ENCODE measurements around the gene PHF19.

Gene PHF19

DNA sequence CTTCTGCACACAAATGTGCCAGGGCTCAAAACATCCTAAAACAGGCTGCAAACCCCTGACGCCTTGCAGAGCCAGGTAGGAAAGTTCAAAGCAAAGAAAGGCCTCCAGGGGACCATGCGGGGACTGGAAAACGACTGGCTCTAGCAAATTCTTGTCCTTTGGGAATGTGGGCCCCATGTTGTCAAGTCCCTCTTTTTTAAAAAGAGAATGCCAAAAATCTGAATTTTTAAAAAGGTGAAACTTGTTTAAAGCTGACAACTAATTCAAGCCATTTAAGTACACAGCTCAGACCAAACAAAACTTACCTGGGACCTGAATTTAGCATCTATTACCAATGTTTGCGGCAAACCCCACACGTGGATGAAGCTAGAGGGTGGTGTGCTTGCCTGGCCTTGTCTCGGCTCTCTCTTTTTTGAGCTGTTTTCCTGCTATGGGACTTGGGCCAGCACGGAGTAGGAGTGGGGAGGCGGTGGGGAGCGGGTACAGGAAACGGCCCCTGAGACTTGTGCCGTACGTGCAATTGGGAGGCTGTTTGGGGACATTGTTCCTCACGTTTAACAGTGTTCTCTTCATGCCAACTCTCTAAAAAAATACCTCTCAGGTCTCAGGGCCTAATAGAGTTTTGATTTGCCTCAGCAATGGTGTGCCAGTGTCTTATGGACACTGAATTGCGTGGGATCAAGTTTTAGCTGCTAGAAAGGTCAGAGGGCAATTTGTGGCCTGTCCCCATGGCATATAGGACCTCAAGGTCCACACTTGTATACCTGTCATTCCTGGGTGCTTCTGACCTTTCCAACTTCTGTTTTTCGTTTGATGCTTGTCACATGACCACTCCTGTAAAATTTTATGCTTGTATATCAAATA is 15.1 kb upstream of the PHF19 start:
- no peak for DNase-seq

DNA sequence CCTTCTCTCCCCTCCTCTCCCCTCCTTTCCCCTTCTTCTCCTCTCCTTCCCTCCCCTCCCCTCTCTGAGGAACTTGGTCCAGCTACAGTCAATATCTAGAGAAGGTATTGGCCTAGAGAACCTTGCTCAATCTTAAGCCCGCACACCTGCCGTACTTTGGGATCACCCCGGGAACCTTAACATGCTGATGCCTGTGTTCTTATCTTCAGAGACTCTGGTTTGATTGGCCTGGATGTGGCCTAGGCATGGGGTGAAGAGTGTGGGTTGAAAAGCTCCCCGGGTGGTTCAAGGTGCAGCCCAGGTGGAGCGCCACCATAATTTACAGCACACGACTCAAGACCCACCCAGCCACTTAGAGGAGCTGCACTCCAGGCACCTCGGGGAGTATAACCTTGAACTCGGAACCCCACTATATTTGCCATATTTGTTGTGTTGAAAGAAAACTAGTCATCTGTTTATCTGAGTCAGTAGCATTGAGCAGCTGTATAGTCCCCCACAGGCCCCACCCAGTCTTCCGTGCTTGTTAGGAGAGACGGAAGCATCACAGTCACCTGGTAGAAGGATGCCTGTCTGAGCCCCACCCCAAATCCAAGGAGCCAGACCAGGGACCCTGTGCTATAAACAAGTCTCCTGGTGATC is 14.4 kb upstream of the PHF19 start:
- peak; percentile 80 for DNase-seq

- no peak for DNase-seq
Measured at GRCh38 chr9:120890320-120891244, 13.6 kb upstream of the PHF19 start.

GRCh38 chr9:120889606-120890271 is 12.8 kb upstream of the PHF19 start:
- DNase-seq: no peak

DNA sequence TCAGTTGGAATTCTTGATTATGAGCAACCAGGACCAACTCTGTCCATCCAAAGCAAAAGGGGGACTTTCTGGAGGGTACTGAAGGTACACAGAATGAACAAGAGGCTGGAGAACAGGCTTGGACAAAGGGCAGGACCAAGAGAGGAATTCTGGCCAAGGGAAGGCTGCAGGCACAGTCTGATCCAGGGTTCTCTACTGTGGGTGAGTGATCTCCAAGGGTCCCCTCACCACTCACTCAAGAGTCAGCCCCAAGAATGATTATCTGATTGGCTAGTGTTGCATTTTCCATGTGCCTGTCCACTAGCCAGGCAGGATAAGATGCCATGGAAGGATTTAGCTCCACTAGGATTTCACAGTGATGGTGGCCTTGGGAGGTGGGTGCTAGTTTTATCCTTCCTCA is 11.6 kb upstream of the PHF19 start:
- no peak for DNase-seq

DNA sequence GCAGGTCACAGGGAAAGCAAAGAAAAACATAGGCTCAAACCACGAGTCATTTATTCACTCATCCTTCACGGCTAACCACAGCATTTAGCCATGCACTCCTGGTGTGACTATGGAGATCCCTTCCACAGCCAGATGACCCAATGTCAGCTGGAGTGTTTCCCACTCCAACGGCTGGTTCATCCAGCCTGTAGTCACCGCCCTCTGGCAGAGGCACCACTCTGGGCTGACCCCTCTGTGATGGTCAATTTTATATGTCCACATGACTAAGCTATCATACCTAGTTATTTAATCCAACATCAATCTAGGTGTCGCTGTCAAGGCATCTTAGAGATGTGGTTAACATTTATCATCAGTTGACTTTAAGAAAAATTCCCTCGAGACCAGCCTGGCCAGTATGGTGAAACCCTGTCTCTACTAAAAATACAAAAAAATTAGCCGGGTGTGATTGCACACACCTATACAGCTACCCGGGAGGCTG is 9.5 kb upstream of the PHF19 start:
- peak; percentile 58 for DNase-seq

- no peak for DNase-seq
Measured at GRCh38 chr9:120885958-120886357, 9.0 kb upstream of the PHF19 start.

DNA sequence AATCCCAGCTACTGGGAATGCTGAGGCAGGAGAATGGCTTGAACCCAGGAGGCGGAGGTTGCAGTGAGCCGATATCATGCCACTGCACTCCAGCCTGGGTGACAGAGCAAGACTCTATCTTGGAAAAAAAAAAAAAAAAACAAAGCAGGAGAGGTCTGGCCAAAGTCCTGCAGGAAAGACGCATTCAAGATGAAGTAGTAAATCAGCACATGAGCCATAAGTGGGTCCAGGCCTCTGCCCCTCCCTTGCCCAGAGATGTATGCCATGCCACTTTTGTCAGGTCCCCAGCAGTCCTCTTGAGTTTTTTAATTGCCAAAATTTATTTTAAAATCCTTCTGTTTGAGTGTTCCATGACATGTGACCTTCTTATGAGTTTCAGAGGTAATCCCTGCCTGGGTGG is 8.5 kb upstream of the PHF19 start:
- DNase-seq: no peak

- no peak for DNase-seq
Measured at GRCh38 chr9:120883608-120883996, 6.6 kb upstream of the PHF19 start.

DNA sequence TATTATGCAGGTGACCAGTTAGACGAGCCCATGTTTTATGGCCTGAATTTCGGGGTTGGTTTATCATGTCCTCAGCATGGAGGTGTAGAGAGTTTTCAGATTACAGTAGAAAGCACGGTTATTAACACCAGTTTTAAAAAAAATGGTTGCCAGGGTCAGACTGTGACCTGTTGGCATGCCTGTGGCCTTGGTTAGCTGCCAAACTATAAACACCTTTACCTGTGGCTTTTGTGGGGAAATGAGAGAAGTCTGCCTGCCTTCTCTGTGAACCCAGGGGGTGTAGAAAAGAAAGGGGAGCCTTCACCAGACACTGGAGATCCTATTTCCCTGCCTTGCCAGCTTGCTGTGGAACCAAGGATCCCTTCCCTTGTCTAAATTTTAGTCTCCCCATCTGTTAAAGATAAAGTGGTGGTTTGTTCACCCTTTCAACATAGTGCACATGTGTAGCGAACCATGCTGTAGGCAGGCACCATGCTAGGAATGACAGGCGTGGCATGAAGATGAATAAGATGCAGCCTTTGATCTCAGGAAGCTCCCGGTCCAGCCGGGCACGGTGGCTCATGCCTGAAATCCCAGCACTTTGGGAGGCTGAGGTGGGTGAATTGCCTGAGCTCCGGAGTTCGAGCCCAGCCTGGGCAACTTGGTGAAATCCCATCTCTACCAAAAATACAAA is 6.1 kb upstream of the PHF19 start:
- no peak for DNase-seq

DNA sequence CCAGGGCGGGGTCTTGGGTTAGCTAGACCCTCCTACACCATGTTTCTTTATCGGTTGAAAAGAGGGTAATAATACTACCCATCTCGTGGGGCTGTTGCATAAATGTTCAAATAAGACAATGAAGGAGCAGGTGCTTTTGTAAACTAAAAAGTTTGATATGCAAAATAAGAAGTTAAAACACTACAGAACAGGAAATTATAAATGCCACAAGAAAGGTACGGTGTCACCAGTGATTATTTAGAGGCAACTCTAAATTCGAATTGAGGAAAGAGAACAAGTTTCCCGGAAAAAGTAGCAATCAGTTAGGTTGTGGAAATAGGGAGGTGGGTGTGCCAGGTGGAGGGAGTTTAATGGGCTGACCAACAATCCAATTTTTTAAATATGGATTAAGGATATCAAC is 2.5 kb upstream of the PHF19 start:
- no peak for DNase-seq

- DNase-seq: no peak
Measured at GRCh38 chr9:120878188-120879130, 1.5 kb upstream of the PHF19 start.

DNA sequence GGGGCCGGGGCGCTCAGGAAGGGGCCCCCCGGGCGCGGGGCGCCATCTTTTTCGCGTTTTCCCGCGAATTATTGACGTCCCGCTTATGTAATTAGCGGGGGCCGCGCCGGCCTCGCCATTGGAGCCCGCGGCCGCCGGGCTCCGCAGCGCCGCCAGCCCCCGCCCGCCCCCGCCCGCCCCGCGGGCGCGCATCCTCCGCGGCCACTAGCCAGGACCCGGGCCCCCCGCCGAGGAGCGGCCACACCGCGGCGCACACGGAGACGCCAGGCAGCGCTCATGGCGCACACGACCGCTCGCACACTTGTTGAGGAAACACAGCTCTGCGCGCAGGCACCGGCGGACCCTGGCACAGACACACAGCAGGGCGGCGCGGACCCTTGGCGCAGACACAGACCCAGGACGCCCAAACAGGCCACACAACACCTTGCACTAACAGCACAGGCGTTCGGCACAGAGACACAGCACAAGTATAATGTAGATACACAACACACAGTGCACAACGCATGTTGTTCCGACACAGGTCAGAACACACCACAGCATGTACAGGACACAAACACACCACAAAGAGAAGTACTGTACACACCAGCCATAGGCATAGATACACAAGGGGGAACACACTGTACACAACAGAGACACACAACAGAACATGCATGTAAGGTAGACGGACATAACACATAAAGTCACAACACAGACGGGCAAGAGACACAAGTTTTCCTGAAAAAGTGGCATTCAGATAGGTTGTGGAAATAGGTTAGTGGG is 467 bp upstream of the PHF19 start:
- DNase-seq: peak; percentile 57

GRCh38 chr9:120875954-120876841 is 790 bp downstream of the PHF19 start:
- DNase-seq: peak; percentile 94

GRCh38 chr9:120875643-120875953 is 1.4 kb downstream of the PHF19 start:
- no peak for DNase-seq

DNA sequence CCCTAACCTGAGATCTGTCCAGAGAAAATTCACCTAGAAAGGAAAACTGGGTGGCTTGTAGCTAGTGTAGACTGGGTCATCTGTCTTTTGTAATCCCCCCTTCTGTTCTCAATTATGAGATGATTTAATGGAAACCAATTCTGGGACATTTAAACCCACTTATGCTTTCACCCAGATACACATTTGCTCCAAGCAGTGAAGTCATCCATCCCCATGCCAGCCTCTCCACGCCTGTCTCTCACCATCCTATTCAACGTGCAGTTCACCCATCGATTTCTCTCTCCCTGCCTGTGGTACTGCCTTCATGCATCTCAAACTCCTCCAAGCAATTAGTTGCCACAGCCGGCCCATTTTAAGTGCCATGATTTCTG is 1.8 kb downstream of the PHF19 start:
- DNase-seq: no peak

DNA sequence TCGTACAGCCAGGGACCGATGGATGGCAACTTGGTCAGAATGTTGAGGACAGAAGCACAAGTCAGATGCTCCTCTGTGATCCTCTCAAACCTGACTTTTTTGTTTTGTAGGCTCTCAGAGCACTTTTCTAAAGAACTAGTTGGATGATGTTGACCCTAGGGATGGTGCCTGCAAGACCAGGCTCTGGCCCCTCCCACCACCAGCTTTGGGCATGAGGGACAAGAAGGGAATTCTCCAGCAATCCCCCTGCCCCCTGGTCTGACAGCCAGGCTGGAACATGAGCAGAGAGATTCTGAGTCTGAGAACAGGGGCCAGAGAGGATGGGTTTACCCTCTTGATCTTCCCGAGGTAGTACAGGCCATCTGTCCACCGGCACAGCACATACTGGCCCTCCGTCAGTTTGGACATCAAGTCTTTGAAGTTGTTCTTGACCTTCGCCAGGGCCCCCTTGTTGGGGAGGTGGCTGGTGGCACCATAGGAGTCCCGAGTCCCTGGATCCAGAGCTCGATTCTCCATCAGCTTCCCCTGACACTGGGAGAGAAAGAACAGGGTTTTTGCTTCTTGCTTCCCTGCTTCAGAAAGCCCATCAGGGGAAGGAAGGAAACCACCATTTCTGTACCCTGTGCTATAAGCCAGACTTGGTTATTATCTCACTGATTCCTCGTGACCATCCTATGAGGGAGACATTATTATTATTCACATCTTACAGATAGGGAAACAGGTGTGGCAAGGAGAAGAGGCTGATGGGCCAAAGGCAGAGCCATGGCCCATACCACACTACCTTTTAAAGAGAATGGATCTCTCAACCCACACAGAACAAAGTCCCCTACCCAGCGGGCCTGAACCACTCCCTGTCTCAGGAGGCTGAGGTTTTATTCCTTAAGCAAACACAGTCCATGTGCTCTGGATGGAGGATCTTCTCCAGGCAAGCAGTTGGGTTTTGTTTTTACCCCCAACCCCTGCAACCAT is 2.5 kb downstream of the PHF19 start:
- no peak for DNase-seq

DNA sequence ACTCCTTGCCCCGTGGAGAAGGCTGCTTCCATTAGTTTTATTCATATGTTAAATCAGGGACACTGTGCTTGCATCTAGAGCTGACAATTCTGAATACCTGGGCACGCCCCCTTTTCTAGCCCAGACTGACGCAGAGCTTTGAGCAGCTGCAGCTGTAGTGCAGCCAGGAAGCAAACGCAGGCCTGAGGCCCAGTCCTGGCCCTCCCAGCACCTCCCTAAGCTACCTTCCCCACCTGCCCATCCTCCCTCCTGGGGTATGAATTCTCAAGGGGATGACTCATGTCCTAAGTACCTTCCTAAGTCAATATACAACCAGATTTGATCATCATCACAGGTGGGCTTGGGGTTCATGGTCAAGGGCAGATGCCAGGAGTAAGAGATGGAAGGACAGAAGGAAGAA is 3.5 kb downstream of the PHF19 start:
- peak; percentile 5 for DNase-seq
